Mucosa of descending colon (tissue), 3 donors: ENCODE measurements around the gene SPTY2D1. TPM values are rescaled to one million over a fixed set of nuclear protein-coding genes. Genes with fewer than 3 reads are reported as not detected.
"Not testable (repeated sequence)": the region's sequence is repeated elsewhere in the genome, so short reads cannot be mapped to it uniquely, and the experiment has no call there.

Source experiments
- ATAC-seq: fragments of 200-7000 bp; cut with Tn5 transposase; one replicate; pipeline ENCODE4 v1.9.1; 2020; ENCODE audit warnings: mild to moderate bottlenecking, moderate library complexity
- DNase-seq, 3 donors: peaks; one replicate each; pipeline ENCODE4 v3.0.0-alpha.2; 2020
- H3K36me3 ChIP-seq: fragments of 200-600 bp; one replicate; pipeline ENCODE4 v1.8.0; 2021; ENCODE audit warnings: low read depth, mild to moderate bottlenecking
- H3K4me1 ChIP-seq: fragments of 200-600 bp; one replicate; pipeline ENCODE4 v1.8.0; 2021; ENCODE audit warnings: low read depth, mild to moderate bottlenecking
- H3K4me3 ChIP-seq: fragments of 200-600 bp; one replicate; pipeline ENCODE4 v1.8.0; 2021; ENCODE audit warnings: mild to moderate bottlenecking
- H3K9me3 ChIP-seq: fragments of 200-600 bp; one replicate; pipeline ENCODE4 v1.8.0; 2021; ENCODE audit warnings: mild to moderate bottlenecking
- intact Hi-C, 2 donors: fragments of 100-400 bp; cut with DNase I in 1 of 2; cut with micrococcal nuclease in 1 of 2; formaldehyde crosslinking; loops; one replicate each; pipeline versions ENCODE4 v1.11.0 to v1.11.1; 2022; cut with DNase I, micrococcal nuclease
- total RNA-seq, 3 donors: library from RNA; stranded (reverse); fragmentation: NEBNext Ultra II Directional in 2 of 3; extraction: Animal tissue kit (Norgen Biotek cat#: 25700) in 2 of 3; gene quantifications; one replicate each; pipeline versions ENCODE4 v1.2.1 to v1.2.4, GENCODE V29; 2021 to 2023
- TF ChIP-seq, protein P1 (sequence below): fragments of 200-600 bp; IDR thresholded peaks from one replicate; pipeline ENCODE4 v1.8.0; 2022; ENCODE audit warnings: antibody characterized with exemption, mild to moderate bottlenecking
- donor health status: DM: no; HTN: no; CAD: no; lungs with moderate emphysema.
- donor health status: DM: no; HTN: no; CAD: no.
- donor health status: DM: no; HTN: yes; CAD: no.

The SPTY2D1 gene
- total RNA-seq, 3 donors from 2014 or later = 18.5 to 20.2 (median 18.6) TPM

DNA sequence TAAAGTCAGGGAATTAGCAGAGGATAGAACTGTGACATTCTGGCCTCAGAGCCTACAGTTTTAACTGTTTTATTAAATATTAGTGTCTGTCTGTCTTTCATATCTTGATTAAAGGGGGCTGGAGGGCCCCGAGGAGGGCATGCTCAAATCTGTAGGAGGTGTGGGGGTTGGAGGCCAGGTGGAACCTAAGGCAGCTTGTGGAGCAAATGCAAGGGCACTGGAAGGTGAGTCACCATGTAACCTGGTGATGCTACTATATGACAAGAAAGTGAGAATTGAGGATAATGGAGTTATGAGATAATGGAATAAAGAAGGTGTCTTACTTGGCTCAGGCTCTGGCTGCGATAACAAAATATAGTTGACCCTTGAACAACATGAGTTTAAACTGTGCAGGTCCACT lies 37.1 kb upstream of the SPTY2D1 start:
- Histone ChIP-seq H3K36me3 (no peaks in the 10 kb centered on the region), H3K9me3 (no peaks in the 10 kb centered on the region), H3K4me1 (no peaks in the 10 kb centered on the region), H3K4me3 (no peak overlapping the region)
- ATAC-seq (no peak), DNase-seq (no peak)
- TF ChIP-seq, protein P1, sequence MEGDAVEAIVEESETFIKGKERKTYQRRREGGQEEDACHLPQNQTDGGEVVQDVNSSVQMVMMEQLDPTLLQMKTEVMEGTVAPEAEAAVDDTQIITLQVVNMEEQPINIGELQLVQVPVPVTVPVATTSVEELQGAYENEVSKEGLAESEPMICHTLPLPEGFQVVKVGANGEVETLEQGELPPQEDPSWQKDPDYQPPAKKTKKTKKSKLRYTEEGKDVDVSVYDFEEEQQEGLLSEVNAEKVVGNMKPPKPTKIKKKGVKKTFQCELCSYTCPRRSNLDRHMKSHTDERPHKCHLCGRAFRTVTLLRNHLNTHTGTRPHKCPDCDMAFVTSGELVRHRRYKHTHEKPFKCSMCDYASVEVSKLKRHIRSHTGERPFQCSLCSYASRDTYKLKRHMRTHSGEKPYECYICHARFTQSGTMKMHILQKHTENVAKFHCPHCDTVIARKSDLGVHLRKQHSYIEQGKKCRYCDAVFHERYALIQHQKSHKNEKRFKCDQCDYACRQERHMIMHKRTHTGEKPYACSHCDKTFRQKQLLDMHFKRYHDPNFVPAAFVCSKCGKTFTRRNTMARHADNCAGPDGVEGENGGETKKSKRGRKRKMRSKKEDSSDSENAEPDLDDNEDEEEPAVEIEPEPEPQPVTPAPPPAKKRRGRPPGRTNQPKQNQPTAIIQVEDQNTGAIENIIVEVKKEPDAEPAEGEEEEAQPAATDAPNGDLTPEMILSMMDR = no peak
- intact Hi-C loops = no loop called here

DNA sequence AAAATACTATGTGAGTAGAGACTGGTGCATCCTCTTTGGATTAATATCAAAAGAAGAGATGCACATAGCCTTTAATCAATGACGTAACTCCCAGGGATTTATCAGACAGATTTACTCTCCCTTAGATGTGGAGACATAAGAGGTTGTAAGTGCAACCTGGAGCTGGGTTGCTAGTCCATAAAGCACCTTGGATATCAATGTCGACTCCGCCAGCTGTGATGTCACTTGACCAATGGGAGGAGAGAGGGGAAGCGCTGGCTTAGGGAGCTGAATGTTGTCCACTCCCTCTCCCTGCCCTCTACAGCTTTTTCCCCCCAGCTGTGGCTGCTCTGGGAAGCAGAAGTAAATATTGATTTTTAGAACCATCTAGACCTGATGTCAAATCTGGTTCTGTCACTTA lies 35.6 kb upstream of the SPTY2D1 start:
- ATAC-seq (no peak), DNase-seq (no peak)
- Histone ChIP-seq H3K36me3 (no peaks in the 10 kb centered on the region), H3K9me3 (no peaks in the 10 kb centered on the region), H3K4me3 (no peak overlapping the region), H3K4me1 (no peaks in the 10 kb centered on the region)
- TF ChIP-seq, protein P1 = no peak
- intact Hi-C loops = no loop called here

DNA sequence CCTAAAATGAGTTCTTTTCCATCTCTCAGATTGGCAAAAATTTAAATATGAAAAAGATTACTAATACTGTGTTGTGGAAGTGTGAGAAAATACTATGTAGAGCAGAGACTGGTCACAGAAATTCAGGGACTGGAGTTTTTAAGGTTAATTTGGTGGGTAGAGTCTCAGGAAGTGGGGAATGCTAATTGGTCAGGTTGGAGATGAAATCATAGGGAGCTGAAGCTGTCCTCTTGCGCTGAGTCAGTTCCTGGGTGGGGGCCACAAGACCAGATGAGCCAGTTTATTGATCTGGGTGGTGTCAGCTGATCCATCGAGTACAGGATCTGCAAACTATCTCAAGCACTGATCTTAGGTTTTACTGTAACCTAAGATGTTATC lies 35.1 kb upstream of the SPTY2D1 start:
- H3K36me3 ChIP-seq = no peaks in the 10 kb centered on the region
- TF ChIP-seq, protein P1 = no peak
- intact Hi-C loops = no loop called here
- DNase-seq (no peak), ATAC-seq (no peak)
- H3K4me3 ChIP-seq = no peak overlapping the region
- no peaks in the 10 kb centered on the region for H3K4me1 ChIP-seq
- no peaks in the 10 kb centered on the region for H3K9me3 ChIP-seq

DNA sequence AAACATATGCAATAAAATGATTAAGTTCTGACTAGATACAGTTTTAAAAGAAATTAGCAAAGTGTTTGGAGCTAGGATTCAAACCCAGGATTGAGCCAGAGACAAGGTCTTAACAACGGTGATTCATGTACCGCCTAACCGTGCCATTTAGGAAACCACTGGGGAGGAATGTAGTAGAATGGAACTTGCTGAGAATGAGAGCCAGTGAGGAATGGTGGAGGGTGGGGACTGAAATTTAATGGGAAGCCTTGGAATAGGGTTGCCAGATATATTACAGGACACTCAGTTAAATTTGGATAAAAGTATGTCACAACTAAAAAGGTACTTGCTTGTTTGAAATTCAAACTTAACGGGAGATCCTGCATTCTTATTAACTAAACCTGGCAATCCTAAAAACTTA lies 34.0 kb upstream of the SPTY2D1 start:
- no peaks in the 10 kb centered on the region for H3K36me3 ChIP-seq
- intact Hi-C loops = no loop called here
- no peak overlapping the region for H3K4me3 ChIP-seq
- no peak for DNase-seq
- TF ChIP-seq, protein P1 = no peak
- no peaks in the 10 kb centered on the region for H3K9me3 ChIP-seq
- ATAC-seq = no peak
- no peaks in the 10 kb centered on the region for H3K4me1 ChIP-seq

DNA sequence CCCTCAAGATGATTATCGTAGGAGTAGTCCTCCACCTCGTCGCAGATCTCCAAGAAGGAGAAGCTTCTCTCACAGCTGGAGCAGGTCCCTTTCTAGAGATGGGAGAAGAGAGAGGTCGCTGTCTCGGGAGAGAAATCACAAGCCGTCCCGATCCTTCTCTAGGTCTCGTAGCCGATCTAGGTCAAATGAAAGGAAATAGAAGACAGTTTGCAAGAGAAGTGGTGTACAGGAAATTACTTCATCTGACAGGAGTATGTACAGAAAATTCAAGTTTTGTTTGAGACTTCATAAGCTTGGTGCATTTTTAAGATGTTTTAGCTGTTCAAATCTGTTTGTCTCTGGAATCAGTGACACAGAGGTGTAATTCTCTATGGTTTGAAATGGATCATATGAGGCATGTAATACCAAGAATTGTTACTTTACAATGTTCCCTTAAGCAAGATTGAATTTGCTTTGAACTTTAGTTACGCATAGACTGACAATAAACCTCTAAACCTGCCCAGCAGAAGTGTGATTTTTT lies 31.3 kb upstream of the SPTY2D1 start:
- ATAC-seq, H3K4me1 ChIP-seq, DNase-seq, H3K36me3 ChIP-seq, H3K4me3 ChIP-seq, H3K9me3 ChIP-seq, intact Hi-C loops: not testable (repeated sequence)

DNA sequence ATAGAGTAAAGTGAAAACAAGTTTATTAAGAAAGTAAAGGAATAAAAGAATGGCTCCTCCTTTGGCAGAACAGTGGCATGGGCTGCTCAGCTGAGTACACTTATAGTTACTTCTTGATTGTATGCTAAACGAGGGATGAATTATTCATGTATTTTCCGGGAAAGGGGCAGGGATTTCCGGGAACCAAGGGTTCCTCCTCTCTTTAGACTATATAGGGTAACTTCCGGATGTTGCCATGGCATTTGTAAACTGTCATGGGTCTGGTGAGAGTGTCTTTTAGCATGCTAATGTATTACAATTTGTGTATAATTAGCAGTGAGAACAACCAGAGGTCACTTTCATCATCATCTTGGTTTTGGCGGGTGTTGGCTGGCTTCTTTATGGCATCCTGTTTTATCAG lies 23.5 kb upstream of the SPTY2D1 start:
- TF ChIP-seq, protein P1 = no peak

More for the DNA sequence above, 23.5 kb upstream of the SPTY2D1 start:
- DNase-seq (no peak), ATAC-seq (no peak)
- no peaks in the 10 kb centered on the region for H3K9me3 ChIP-seq
- no peak overlapping the region for H3K4me3 ChIP-seq
- H3K4me1 ChIP-seq = no peaks in the 10 kb centered on the region
- no peaks in the 10 kb centered on the region for H3K36me3 ChIP-seq
- intact Hi-C loops = no loop called here
